H9 (cell line): ENCODE results near the gene TXNDC5. TPM values are rescaled to one million over a fixed set of nuclear protein-coding genes. Genes with fewer than 3 reads are reported as not detected.

ENCODE experiments used
- DNase-seq: peaks from one replicate; pipeline ENCODE4 v3.0.0-alpha.2; 2017
- H2AFZ ChIP-seq: one replicate; pipeline ENCODE4 v1.6.1; 2013; ENCODE audit warnings: mild to moderate bottlenecking, low read length, control low read depth, moderate library complexity
- H2AK5ac ChIP-seq: 2 replicates; pipeline ENCODE4 v1.6.1; 2013; ENCODE audit warnings: low read length, control low read depth, mixed read lengths; ENCODE audit not compliant: insufficient read length
- H2BK120ac ChIP-seq: one replicate; pipeline ENCODE4 v1.6.1; 2013; ENCODE audit warnings: low read depth, mild to moderate bottlenecking, low read length, control low read depth, inconsistent platforms; ENCODE audit not compliant: poor library complexity, severe bottlenecking
- H2BK12ac ChIP-seq: 2 replicates; pipeline ENCODE4 v1.6.1; 2013; ENCODE audit warnings: low read length, control low read depth, mixed read lengths, low read depth; ENCODE audit not compliant: insufficient read length
- H2BK15ac ChIP-seq: 2 replicates; pipeline ENCODE4 v1.6.1; 2013; ENCODE audit warnings: low read depth, low read length, control low read depth
- H2BK20ac ChIP-seq: one replicate; pipeline ENCODE4 v1.6.1; 2013; ENCODE audit warnings: low read depth, mild to moderate bottlenecking, low read length, control low read depth, inconsistent platforms; ENCODE audit not compliant: poor library complexity, severe bottlenecking
- H2BK5ac ChIP-seq: 2 replicates; pipeline ENCODE4 v1.6.1; 2013; ENCODE audit warnings: low read length, control low read depth, mixed read lengths; ENCODE audit not compliant: insufficient read length
- H3K14ac ChIP-seq: 2 replicates; pipeline ENCODE4 v1.6.1; 2013; ENCODE audit warnings: low read length, control low read depth; ENCODE audit not compliant: insufficient read depth
- H3K18ac ChIP-seq: 2 replicates; pipeline ENCODE4 v1.6.1; 2013; ENCODE audit warnings: low read depth, mild to moderate bottlenecking, mixed read lengths, low read length, control low read depth; ENCODE audit not compliant: insufficient read length
- H3K23ac ChIP-seq: 2 replicates; pipeline ENCODE4 v1.6.1; 2013; ENCODE audit warnings: low read length, control low read depth, mixed read lengths, low read depth; ENCODE audit not compliant: insufficient read length
- H3K23me2 ChIP-seq: 2 replicates; pipeline ENCODE4 v1.6.1; 2013; ENCODE audit warnings: low read depth, mild to moderate bottlenecking, mixed read lengths, low read length, control low read depth; ENCODE audit not compliant: insufficient read length, poor library complexity, severe bottlenecking
- H3K27ac ChIP-seq: 2 replicates; pipeline ENCODE4 v1.5.1; 2013; ENCODE audit warnings: low read length, control low read depth, mixed read lengths, low read depth; ENCODE audit not compliant: insufficient read length
- H3K27me3 ChIP-seq: 2 replicates; pipeline ENCODE4 v1.6.1; 2013; ENCODE audit warnings: low read length, control low read depth, inconsistent platforms; ENCODE audit not compliant: insufficient read depth
- H3K4ac ChIP-seq: 2 replicates; pipeline ENCODE4 v1.6.1; 2013; ENCODE audit warnings: low read depth, mild to moderate bottlenecking, control low read depth, inconsistent platforms, low read length, moderate library complexity
- H3K4me1 ChIP-seq: 2 replicates; pipeline ENCODE4 v1.6.1; 2013; ENCODE audit warnings: low read length, control low read depth, inconsistent platforms; ENCODE audit not compliant: insufficient read depth
- H3K4me2 ChIP-seq: 2 replicates; pipeline ENCODE4 v1.6.1; 2013; ENCODE audit warnings: low read length, control low read depth, mixed read lengths; ENCODE audit not compliant: insufficient read length, insufficient read depth
- H3K56ac ChIP-seq: 2 replicates; pipeline ENCODE4 v1.6.1; 2013; ENCODE audit warnings: low read depth, mild to moderate bottlenecking, mixed read lengths, low read length, control low read depth; ENCODE audit not compliant: insufficient read length
- H3K79me1 ChIP-seq: 2 replicates; pipeline ENCODE4 v1.6.1; 2013; ENCODE audit warnings: low read depth, mild to moderate bottlenecking, moderate library complexity, low read length, control low read depth, inconsistent platforms; ENCODE audit not compliant: insufficient read depth, poor library complexity, severe bottlenecking
- H3K79me2 ChIP-seq: 2 replicates; pipeline ENCODE4 v1.6.1; 2013; ENCODE audit warnings: low read length, control low read depth, inconsistent platforms; ENCODE audit not compliant: insufficient read depth
- H3K9ac ChIP-seq: 2 replicates; pipeline ENCODE4 v1.6.1; 2013; ENCODE audit warnings: low read length, control low read depth, mixed read lengths; ENCODE audit not compliant: insufficient read length; ENCODE audit errors: extremely low read depth
- H3K9me3 ChIP-seq: one replicate; pipeline ENCODE4 v1.6.1; 2013; ENCODE audit warnings: low read depth, low read length, inconsistent platforms; ENCODE audit not compliant: control insufficient read depth
- H3T11ph ChIP-seq: one replicate; pipeline ENCODE4 v1.6.1; 2013; ENCODE audit warnings: mild to moderate bottlenecking, low read length, control low read depth, inconsistent platforms
- H4K20me1 ChIP-seq: one replicate; pipeline ENCODE4 v1.6.1; 2013; ENCODE audit not compliant: control insufficient read depth, insufficient read length, insufficient read depth
- H4K5ac ChIP-seq: 2 replicates; pipeline ENCODE4 v1.6.1; 2013; ENCODE audit warnings: low read depth, mild to moderate bottlenecking, mixed read lengths, low read length, control low read depth; ENCODE audit not compliant: insufficient read length
- H4K8ac ChIP-seq: replicated peaks from 2 replicates; pipeline ENCODE4 v1.6.1; 2013; ENCODE audit warnings: low read length, control low read depth, mixed read lengths, low read depth; ENCODE audit not compliant: insufficient read length
- H4K91ac ChIP-seq: 2 replicates; pipeline ENCODE4 v1.6.1; 2013; ENCODE audit warnings: low read depth, mild to moderate bottlenecking, moderate library complexity, mixed read lengths, low read length, control low read depth; ENCODE audit not compliant: insufficient read length
- H3K27ac Mint-ChIP-seq, 3 experiments: 2 replicates in 2 of 3; 3 replicates in 1 of 3; pipeline ENCODE4 v1.8.0; 2020 to 2021; ENCODE audit warnings: mixed read lengths in 3 of 3, mild to moderate bottlenecking in 1 of 3, moderate library complexity in 1 of 3
- H3K27me3 Mint-ChIP-seq: 2 replicates; pipeline ENCODE4 v1.8.0; 2021; ENCODE audit warnings: low read depth, mild to moderate bottlenecking, moderate library complexity, mixed read lengths
- H3K36me3 Mint-ChIP-seq, 3 experiments: 2 replicates in 2 of 3; 3 replicates in 1 of 3; pipeline ENCODE4 v1.8.0; 2020 to 2021; ENCODE audit warnings: low read depth in 3 of 3, mixed read lengths in 3 of 3; ENCODE audit not compliant: insufficient read depth in 1 of 3
- H3K4me1 Mint-ChIP-seq, 2 experiments: 2 replicates each; pipeline ENCODE4 v1.8.0; 2020; ENCODE audit warnings: mixed read lengths in 2 of 2
- H3K4me3 Mint-ChIP-seq, 2 experiments: 2 replicates in 1 of 2; 3 replicates in 1 of 2; pipeline ENCODE4 v1.8.0; 2020 to 2021; ENCODE audit warnings: mild to moderate bottlenecking in 2 of 2, mixed read lengths in 2 of 2, moderate library complexity in 1 of 2
- H3K9me3 Mint-ChIP-seq, 2 experiments: 2 replicates in 1 of 2; 3 replicates in 1 of 2; pipeline ENCODE4 v1.8.0; 2020; ENCODE audit warnings: mild to moderate bottlenecking in 2 of 2, mixed read lengths in 2 of 2, moderate library complexity in 1 of 2
- CTCF ChIP-seq: fragments of 200-600 bp; sonication (generic); conservative IDR thresholded peaks from 3 replicates; pipeline ENCODE4 v1.8.0; 2021; ENCODE audit warnings: antibody characterized with exemption, mild to moderate bottlenecking
- WGBS: extraction: QIAGEN DNeasy Blood & Tissue Kit; methylation state at CpG from one replicate; pipeline ENCODE4 v1.1.7; 2013; ENCODE audit warnings: missing lambda C conversion rate, low lambda C conversion rate, mixed read lengths; ENCODE audit not compliant: insufficient read length; ENCODE audit errors: extremely low coverage; 5-methylcytosine and 5-hydroxymethylcytosine counted together
- total RNA-seq: library from RNA; stranded (reverse); gene quantifications from 2 replicates; pipeline ENCODE4 v1.2.1, GENCODE V29; 2021

TXNDC5 gene
- total RNA-seq, 1 experiment from 2014 or later = 130 TPM

DNA sequence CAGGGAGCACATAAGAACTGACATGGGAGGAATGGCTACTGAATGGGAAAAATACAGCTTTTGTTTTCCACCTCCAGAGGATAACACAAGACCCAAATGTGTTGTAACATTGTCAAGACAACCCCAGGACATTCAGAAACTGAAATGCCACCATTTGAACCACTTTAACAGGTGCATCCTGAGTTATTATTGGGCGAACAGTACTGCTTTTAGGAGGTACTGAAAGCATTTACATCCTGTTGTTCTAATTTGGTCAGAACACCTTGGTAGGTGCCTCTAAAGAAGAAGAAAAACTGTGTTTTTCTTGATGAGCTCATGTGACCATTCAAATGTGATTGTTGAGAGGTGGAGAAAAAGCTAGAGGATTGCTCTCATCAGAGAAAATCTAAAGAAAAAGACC lies 6.4 kb upstream of the TXNDC5 start:
- Histone ChIP-seq H3K9ac (no peak overlapping the region), H4K5ac (no peak overlapping the region), H4K20me1 (no peaks in the 10 kb centered on the region), H3K4ac (no peak overlapping the region), H3K23ac (no peak overlapping the region), H3K79me1 (no peaks in the 10 kb centered on the region), H3K27ac (no peak overlapping the region), H3K23me2 (no peaks in the 10 kb centered on the region), H3K14ac (no peak overlapping the region), H3K9me3 (no peaks in the 10 kb centered on the region), H2BK20ac (no peak overlapping the region), H3T11ph (no peak overlapping the region), H3K4me2 (no peak overlapping the region), H2AK5ac (no peak overlapping the region), H2BK12ac (no peak overlapping the region), H2BK5ac (no peak overlapping the region), H3K27me3 (no peaks in the 10 kb centered on the region; the same call in 1 of the 2 replicates), H4K91ac (no peak overlapping the region), H3K18ac (no peak overlapping the region), H4K8ac (no peak overlapping the region), H3K4me1 (no peaks in the 10 kb centered on the region), H2AFZ (no peak overlapping the region), H3K79me2 (no peaks in the 10 kb centered on the region), H2BK15ac (no peak overlapping the region), H2BK120ac (no peak overlapping the region), H3K56ac (no peak overlapping the region)
- no peaks in the 10 kb centered on the region for H3K9me3 Mint-ChIP-seq
- no CpG with 5 or more reads among the region's 1 CpG for WGBS
- no peaks in the 10 kb centered on the region for H3K4me1 Mint-ChIP-seq
- no peak for DNase-seq
- H3K27ac Mint-ChIP-seq = no peak overlapping the region
- H3K27me3 Mint-ChIP-seq = no peaks in the 10 kb centered on the region; the same call in 1 of the 2 replicates
- TF ChIP-seq CTCF = no peak
- no peaks in the 10 kb centered on the region for H3K36me3 Mint-ChIP-seq
- H3K4me3 Mint-ChIP-seq = no peak overlapping the region
